Sigmoid colon (tissue), 4 donors: Measurements from ENCODE around the gene NTM.

Experiments used
- EP300 ChIP-seq, 4 donors: sonication (generic); formaldehyde crosslinking; IDR thresholded peaks; one replicate each; pipeline ENCODE4 v1.6.1; 2017; ENCODE audit warnings: antibody characterized with exemption in 4 of 4
- POLR2A ChIP-seq, 2 donors: fragments of 450-650 bp; IDR thresholded peaks; one replicate each; pipeline ENCODE4 v1.6.1; 2016; ENCODE audit warnings: antibody characterized with exemption in 2 of 2, mild to moderate bottlenecking in 2 of 2, moderate library complexity in 2 of 2
- POLR2AphosphoS5 ChIP-seq, 4 donors: sonication (generic); formaldehyde crosslinking; IDR thresholded peaks; one replicate each; pipeline ENCODE4 v1.6.1; 2017; ENCODE audit warnings: antibody characterized with exemption in 4 of 4

- no peak for TF ChIP-seq POLR2AphosphoS5 (IDR thresholded peaks at IDR 0.05)
- TF ChIP-seq POLR2A (IDR thresholded peaks at IDR 0.05): no peak
- TF ChIP-seq EP300 (IDR thresholded peaks at IDR 0.05): no peak
These were observed 479.1 kb downstream of the NTM start for GRCh38 chr11:131849485-131849884.
